ENCODE measurements around the gene CRYBA2.
A peak's percentile ranks its signal among the peaks of the same experiment; 100 is the strongest.

CRYBA2 gene

GRCh38 chr2:219022616-219023015, 29.4 kb upstream of the CRYBA2 start:
- no peak for DNase-seq

GRCh38 chr2:219022041-219022440, 28.8 kb upstream of the CRYBA2 start:
- no peak for DNase-seq

GRCh38 chr2:219021591-219021990, 28.4 kb upstream of the CRYBA2 start:
- no peak for DNase-seq

DNA sequence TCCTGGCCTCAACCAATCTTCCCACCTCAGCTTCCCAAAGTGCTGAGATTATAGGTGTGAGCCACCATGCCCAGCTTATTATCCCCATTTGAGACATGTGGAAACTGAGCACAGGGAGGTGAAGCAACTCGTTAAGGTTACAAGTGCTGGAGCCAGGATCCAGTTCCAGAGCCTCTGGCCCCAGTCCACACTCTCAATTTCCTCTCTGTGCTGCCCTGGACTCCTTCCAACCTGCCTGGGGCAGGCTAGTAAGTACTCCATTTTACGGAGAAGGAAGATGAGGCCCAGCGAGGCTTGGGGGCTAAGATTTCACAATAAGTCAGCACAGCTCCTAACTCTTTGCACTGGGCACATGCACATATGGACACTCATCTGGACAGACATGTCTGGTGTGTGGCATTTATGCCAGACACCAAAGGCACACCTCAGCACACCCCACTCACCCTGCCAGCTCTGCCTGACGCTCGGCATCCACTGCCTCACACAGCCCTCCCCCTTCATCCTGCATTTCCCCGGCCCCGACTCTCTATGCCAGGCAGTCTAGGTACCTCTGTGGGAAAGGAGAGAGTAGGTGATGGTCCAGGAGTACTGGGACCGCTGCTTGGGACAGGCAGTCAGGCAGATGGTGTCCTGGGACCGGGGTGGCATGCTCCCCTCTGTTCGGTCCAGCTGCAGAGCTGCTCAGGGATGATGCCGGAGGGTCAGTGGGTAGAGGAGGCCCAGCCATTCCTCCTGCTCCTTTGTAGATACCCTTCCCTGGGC, 27.6 kb upstream of the CRYBA2 start:
- no peak for DNase-seq

DNA sequence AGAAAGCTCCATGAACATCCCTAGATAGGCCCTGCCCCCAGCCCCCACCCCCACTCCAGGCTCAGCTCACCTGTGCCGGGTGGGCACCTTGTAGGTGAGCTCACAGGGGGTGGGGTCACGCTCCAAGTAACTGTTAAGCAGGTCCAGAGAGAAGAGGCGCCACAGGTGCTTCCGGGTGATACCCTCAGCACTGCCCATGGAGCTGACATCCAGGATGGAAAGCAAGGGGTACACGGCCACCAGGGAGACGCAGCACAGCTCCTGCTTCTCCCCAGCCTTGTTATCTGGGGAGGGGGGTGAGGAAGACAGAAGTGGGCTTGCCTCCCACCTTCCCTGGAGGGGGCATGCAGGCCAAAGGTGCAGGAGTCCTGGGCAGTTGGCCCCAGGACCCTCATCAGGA, 26.2 kb upstream of the CRYBA2 start:
- DNase-seq, result no peak

GRCh38 chr2:219018726-219019125, 25.5 kb upstream of the CRYBA2 start:
- DNase-seq, result no peak

DNA sequence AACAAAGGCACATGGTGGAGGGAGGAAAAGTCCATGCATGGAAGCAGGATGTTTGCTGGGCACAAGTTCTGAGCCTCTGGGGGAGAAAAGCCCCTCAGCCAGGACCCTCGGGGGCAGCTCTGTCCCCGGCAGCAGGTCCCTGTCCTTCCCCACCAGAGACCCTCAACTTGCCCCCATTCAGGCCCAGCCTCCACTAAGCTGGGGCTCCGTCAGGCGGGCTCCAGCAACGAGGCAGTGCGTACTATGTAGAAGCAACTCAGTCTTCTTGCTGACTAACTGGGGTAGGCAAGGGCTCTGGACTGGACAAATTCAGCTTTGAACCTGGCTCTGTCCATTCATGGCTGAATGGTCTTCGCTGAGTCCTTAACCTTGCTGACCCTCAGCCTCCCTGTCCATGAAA, 25.1 kb upstream of the CRYBA2 start:
- no peak for DNase-seq

GRCh38 chr2:219017201-219017931, 24.1 kb upstream of the CRYBA2 start:
- DNase-seq, result no peak

DNA sequence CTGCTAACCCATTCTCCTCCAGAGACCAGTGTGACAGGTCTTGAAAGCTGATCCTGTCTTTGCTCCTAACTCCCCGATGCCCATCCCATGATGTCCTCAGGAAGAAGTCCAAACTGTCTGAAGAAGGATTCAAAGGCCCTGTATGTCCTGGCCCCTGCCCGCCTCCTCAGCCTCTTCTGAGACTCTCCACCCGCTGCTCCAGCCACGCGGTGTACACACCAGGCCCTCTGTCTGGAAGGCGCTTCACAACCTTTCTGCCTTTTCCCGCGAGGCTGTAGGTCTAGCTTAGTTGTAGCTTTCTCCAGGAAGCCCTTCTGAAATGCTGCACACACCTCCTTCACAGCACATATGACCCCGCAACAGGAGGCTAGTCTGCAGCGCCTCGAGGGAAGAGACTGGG, 23.5 kb upstream of the CRYBA2 start:
- no peak for DNase-seq

DNA sequence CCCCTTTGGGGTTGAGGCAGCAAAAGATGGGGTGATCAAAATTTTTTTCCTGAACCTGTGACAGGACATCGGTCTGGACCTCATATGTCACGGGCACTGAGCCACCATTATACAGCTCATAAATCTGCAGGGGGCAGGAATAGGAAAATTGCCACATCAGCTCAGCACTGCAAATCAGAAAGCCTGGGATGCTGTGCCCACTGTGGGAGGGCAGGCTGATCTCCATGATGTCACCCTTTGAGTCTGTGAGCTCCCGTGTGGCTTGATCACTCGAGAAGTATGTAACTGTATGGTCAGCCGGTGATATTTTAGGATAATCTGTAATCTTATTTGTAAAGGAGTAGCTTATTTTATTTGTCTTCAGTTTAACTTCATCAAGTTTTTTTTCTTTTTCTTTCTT, 17.7 kb upstream of the CRYBA2 start:
- no peak for DNase-seq

DNA sequence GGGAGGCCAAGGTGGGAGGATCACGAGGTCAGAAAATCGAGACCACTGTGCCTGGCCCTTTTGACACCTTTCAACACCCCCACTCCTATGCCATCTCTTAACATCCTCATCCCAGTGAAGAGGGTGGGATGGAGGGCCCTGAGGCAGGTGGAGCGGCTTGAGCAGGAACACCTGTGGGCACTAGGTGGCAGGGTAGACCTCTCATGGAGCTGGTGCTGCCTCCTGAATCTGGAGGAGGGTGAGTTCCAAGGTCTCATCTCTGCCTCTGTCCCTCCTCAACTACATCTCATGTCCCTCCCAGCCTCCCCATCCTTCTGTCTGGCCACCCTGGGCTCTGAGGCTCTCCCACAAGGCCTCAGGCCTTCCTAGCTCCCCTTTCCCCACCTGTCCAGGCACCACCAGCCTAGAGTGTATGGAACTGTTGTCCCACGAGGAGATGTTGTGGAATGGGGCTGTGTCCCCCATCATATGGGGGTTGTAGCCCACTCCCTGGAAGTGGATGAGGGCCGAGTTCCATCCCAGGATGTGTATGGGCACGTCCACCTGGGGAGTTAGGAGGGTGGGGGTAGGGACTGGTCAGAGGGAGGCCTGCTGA, 17.0 kb upstream of the CRYBA2 start:
- peak; percentile 20 for DNase-seq

DNA sequence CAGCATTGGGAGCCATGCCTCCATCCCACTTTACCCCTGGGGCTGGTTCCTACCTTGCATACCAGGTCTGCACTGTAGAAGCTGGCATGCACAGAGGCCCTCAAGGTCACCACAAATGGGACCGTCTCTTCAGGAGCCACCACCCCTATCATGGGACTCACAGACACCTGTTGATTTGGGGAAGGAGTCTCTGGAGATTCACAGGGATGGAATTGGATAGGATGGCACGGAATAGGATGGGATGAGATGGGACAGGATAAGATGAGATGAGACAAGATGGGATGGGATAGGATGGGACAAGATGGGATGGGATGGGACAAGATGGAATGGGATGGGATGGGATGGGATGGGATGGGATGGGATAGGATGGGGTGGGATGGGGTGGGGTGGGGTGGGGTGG, 16.1 kb upstream of the CRYBA2 start:
- DNase-seq, result no peak

DNA sequence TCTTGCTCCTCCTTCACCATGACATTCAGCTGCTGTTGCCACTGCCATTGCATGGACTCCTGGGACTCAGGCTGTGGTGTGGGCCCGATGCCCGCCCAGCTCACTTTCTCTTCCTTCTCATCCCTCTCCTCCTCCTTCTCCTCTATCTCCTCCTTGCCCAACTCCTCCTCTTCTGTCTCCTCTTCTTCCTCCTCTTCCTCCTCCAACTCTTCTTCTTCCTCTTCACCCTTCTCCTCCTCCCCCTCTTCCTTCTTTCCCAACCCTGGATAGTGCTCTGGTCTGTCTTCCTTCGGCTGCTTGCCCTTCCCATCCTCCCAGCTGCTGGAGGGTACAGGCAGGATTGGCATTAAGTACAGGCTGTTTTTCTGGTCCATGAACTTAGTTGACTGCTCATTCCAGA, 10.8 kb upstream of the CRYBA2 start:
- no peak for DNase-seq

GRCh38 chr2:219003267-219003634, 10.0 kb upstream of the CRYBA2 start:
- DNase-seq, result no peak

- peak; percentile 55 for DNase-seq
Measured at GRCh38 chr2:219002395-219003266, 9.4 kb upstream of the CRYBA2 start.

DNA sequence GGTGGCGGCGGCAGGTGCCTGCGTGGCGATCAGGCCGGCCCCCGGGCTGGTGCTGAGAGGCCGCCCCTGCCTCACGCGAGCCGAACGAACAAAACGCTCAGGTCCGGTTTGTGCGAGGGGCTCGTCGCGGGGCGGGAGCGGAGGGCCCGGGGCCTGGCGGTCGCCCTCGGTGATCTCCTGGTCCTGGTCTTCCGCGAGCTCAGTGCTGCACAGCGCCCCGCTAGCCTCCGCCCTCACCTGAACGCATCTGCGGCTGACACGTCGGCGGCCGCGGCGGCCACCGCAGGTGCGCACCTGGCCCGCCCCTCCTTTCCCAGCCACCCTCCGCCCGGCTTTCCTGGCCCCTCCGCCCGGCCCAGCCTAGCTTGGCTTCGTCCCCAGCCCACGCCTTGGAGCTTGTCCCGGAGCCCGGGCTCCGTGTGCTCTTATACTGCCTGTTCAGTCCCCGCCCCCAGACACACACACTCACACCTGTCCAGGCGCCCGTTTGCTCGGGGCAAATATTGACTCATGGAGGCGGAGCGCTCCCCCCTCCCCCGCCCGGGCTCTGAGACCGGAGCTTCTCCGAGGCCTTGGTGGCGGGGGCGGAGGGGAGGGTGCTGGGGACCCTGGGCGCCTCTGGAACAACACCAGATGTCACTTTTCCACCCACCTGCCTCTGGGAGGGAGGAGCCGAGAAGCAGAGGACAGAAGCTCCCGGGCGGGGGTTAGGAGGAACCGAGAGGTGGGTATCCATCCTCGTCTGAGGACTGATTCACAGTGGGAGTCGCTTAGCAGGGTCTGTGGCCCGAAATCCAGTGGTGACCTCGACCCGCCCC, 8.6 kb upstream of the CRYBA2 start:
- peak; percentile 46 for DNase-seq

- no peak for DNase-seq
Measured at GRCh38 chr2:219001100-219001576, 7.9 kb upstream of the CRYBA2 start.

GRCh38 chr2:219000569-219000960, 7.3 kb upstream of the CRYBA2 start:
- no peak for DNase-seq

- DNase-seq, result no peak
Measured at GRCh38 chr2:218999881-219000568, 6.8 kb upstream of the CRYBA2 start.

DNA sequence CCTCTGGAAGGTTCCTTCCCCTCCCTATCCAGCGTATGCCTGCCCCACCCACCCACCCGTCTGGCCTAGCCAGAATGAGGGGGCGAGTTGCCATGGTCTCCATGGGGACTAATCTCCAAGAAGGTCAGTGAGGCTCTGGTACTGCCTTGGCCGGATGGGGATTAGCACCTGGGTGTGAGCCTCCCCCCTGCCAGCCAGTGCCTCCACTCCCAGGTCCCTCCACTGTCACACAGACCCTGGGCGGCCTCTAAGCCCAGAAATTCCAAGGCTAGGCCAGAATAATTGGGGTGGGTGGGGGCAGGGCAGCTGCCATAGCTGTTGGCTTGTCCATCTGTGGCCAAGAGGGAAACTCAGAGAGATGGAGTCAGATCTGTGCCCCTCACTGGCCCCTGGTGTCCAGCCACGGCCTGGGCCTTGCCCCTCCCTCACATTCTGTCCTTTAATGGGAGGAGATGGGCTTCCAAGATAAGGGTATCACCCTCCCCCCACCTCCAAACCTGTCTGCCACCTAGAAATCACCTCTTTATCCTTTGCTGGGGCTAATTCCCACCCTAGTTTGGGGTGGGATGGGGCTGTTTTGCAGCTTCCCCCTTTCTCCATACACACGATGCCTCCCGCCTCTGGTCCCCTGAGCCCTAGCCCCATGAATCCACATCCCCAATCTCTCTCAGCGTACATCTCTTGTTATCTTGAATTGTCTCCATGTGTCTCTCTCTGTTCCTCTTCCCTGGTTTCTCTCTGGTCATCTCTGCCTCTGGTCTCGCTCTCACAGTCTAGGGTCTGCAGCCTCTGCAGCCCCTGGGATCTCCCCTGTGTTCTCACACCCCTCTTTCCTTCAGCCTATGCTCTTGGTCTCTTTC, 6.0 kb upstream of the CRYBA2 start:
- no peak for DNase-seq

Data from CD4-positive, alpha-beta T cell treated with Interleukin-17A for 4 hours (primary cell).